NCI-H524 (cell line): Measurements from ENCODE around the gene USP4.
"Not testable (repeated sequence)": the region's sequence is repeated elsewhere in the genome, so short reads cannot be mapped to it uniquely, and the experiment has no call there.

Experiments
- DNase-seq, 2 experiments: peaks; one replicate each; lab custom pipeline; 2025; lab: John Stamatoyannopoulos, UW

Gene USP4

DNA sequence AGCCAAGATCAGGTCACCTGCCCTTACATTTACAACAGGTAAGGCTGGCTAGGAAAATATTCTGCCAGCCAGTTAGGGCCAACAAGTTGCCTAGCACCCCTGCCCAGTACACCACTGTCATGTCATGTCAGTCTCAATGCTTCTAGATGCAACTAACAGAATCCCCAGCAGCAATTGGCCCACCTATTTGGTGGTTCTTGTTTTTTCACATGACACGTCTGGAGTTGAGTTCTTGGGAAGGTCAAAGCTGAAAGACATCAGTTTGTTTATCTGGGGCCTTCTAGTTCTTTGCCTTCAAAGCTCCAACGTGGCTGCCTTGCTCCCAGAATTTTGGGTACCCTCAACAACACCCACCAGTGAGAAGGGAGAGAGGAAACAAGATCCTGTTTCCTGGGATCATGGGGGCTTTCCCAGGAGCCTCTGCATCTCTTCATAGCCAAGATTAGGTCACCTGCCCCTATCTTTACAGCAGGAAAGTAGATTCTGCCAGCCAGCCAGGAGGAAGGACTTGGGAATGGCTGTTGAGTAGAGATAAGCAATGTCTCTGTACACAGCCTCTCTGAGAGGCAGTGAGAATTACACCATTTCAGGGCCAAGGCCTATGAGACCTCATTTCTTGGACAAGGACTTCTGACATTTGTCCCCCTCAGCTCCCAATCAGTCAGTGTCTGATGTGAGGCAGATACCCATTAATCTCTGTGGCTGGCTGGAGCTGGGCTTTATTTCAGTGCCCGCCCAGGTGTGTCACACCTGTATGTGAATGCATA is 9.7 kb upstream of the USP4 start:
- no peak for DNase-seq

DNA sequence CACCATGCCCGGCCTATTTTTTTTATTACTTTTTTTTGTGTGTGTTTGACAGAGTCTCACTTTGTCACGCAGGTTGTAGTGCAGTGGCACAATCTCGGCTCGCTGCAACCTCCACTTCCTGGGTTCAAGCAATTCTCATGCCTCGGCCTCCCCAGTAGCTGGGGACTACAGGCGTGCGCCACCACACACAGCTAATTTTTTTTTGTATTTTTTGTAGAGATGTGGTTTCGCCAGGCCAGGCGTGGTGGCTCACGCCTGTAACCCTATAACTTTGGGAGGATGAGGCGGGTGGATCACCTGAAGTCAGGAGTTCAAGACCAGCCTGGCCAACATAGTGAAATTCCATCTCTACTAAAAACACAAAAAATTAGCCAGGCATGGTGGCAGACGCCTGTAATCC is 8.5 kb upstream of the USP4 start:
- not testable (repeated sequence) for DNase-seq

DNA sequence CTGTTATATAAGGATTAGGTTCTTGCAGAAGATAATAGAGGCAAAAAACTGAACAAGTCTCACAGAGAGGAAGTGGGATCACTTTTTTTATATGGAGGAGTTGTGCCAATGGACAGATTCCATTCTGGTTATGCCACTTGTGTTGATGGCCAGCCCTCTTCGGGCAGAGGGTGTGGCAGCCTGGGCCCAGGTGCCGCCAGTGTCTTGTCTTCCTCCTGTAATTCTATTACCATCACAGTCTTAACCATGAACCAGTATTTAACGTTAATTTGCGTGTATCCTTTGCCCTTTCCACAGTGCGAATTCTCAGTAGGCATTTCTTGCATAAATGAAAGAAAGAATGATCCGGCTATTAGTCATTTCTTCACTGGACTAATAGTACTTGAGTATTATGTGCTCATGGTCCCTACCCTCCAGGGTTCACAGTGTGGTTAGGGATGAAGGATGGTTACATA is 7.0 kb upstream of the USP4 start:
- no peak for DNase-seq

DNA sequence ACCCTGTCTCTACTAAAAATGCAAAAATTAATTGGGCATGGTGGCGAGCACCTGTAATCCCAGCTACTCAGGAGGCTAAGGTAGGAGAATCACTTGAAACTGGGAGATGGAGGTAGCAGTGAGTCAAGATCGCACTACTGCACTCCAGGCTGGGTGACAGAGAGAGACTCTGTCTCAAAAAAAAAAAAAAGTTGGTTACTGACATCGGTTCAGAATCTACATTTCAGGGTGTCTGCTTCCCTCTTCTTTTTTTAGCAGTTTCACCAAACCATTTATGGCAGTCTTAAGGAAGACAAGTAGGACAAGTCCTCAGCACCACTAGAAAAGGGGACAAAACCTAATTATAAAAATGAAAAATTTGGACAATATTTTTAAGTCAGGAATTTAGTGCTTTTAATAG is 3.3 kb upstream of the USP4 start:
- DNase-seq, result no peak

DNA sequence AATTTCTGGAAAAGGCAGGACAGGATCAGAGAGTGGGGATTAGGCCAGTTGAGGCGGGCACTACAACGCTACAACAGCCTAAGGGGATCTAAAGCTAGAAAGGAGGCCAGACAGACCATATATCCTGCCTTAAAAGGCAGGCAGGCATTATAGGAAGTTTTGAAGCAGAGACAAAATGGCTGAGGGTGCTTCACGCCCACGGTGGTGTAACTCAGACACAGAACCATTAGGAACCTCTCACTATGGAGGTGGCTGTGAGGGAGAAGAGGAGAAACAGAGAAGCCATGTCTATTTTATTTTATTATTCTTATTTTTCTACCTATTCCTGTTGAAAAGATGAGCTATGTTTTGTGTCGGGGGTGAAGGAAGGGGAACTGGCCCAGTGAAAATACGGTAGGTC is 2.1 kb upstream of the USP4 start:
- DNase-seq, result no peak

DNA sequence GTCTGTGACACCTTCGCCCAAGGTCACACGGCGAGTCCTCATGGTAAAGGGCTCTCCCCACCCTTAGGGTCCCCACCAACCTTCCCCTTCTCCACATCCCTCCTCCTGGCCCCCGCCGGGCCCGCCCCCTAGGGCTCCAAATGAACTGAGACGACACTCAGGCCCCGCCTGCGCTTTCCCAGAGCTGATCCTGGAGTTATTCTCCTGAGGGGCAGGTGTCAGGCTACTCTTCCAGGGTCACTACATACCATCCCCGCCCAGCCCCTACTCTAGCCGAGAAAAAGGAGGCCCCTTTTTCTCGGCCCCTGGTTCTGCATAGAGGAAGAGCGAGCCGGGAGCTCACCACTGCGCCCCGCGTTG is 292 bp downstream of the USP4 start:
- peak in 1 of 2 experiments; percentile 54 for DNase-seq

DNA sequence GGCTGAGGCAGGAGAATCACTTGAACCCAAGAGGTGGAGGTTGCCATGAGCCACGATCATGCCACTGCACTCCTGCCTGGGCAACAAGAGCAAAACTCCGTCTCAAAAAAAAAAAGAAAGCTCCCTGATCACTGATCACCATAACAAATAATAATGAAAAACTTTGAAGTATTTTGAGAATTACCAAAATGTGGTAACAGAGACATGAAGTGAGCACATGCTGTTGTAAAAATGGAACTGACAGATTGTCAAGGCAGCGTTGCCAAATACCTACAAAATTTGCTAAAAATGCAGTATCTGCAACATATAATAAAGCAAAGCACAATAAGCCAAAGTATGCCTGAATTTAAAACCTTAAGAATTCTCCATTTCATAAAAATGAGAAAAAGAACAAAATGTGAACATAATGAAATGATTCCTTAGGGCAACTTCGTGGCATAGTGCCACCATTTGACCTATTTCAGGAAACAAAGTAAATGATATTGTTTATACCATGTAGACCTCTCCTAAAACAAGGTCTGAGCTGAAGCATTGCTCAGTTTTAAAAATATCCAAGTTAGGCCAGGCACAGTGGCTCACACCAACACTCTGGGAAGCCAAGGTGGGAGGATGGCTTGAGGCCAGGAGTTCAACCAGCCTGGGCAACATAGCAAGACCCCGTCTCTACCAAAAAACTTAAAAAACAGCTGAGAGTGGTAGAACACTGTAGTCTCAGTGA is 5.8 kb downstream of the USP4 start:
- DNase-seq, result no peak

DNA sequence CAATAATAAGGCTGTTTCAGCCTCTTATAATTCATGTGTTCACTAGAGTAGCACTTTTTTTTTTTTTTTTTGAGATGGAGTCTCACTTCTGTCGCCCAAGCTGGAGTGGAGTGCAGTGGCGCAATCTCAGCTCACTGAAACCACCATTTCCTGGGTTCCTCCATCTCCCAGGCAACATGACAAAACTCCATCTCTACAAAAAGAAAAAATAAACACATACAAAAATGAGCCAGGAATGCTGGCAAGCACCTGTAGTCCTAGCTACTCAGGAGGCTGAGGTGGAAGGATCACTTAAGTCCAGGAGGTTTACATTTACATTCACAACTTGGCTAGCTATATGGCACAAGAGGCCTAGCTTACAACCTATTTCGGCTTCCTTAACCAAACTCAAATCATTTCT is 6.8 kb downstream of the USP4 start:
- no peak for DNase-seq

DNA sequence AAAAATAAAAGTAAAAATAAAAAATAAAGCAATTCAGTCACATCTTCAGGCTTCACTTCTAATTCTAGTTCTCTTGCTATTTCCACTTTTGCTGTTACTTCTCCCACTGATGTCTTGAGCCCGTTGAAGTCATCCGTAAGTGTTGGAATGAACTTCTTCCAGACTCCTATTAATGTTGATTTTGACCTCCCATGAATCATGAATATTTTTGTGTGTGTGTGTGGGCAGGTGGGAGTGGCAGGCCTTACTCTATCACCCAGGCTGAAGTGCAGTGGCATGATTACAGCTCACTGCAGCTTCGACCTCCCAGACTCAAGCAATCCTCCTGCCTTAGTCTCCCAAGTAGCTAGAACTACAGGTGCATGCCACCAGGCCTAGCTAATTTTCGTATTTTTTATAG is 10.7 kb downstream of the USP4 start:
- DNase-seq, result no peak

DNA sequence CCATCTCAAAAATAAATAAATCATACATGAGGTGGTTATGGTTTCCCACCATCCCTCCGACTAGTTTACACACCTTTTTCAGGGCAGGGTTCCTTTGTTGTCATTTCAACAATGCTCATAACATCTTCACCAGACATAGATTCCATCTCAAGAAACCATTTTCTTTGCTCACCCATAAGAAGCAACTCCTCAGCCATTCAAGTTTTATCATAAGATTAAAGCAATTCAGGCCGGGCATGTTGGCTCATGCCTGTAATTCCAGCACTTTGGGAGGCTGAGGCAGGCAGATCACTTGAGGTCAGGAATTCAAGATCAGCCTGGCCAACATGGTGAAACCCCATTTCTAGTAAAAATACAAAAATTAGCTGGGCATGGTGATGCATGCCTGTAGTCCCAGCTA is 11.5 kb downstream of the USP4 start:
- not testable (repeated sequence) for DNase-seq

DNA sequence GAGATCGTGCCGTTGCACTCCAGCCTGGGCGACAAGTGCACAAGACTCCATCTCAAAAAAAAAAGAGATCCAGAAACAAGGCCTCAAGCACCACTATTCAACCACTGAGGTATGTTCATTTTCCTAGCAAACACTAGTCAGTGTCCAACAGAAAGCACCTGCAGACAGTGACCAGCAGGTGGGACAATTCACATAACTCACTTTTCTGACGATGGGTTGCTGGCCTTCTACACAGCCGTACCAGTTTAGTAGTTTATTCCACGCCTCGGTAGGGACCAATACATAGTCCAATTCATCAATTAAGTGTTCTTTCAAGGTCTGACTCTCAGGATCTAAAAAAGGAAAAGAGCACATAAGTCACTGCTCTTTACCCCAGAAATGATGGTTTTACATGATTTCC is 12.4 kb downstream of the USP4 start:
- DNase-seq, result no peak

DNA sequence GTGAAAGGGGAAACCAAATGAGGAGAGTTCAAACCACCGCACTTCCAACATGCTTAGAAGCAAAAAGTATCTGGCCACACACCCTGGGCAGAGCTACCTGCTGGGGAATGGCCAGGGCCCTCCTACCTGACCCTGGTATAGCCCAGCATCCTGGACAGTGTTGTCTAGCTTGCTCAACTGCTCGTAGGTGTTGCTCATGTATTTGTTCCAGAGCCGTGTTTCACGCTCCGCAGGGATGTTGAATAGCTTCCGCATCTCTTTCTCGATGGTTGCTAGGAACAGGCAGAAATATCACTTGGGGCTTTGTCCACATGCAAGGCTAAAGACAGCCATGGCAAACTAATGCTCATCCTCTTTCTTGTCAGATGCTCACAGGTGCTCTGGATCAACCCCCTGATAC is 15.1 kb downstream of the USP4 start:
- DNase-seq, result no peak

DNA sequence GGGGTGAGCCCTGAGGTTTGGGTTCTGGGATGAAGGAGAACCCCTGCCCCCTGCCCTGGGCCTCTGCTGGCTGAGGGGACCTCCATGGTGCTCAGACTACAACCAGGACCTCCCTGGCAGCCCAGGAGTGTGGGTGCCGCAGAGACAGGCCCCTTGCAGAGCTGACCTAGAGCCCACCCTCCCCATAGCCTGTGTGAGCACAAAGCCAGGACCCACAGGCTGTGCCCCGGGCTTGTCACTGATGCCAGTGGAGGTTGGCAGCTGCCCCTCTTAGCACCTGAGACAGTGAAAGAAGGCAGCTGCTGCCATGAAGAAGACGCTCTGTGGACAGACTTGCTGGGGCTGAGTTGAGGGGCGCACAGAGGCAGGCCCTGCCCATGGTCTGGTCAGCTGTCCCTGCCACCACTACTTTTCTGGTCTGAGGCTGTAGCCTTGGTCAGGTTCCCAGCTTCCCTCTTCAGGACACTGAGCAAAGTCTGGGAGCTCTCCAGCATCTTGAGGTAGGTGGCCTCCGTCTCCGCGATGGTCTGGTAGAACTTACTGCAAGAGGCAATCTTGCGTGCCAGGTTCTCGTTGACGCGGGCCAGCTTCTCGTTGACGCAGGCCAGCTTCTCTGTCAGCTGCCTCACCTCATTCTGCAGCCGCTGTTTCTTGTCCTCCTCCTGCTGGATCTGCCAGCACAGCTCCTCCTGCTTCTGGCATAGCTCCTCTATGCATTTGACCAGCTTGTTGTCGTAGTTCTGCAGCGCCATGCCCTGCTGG is 23.0 kb downstream of the USP4 start:
- DNase-seq, result no peak

DNA sequence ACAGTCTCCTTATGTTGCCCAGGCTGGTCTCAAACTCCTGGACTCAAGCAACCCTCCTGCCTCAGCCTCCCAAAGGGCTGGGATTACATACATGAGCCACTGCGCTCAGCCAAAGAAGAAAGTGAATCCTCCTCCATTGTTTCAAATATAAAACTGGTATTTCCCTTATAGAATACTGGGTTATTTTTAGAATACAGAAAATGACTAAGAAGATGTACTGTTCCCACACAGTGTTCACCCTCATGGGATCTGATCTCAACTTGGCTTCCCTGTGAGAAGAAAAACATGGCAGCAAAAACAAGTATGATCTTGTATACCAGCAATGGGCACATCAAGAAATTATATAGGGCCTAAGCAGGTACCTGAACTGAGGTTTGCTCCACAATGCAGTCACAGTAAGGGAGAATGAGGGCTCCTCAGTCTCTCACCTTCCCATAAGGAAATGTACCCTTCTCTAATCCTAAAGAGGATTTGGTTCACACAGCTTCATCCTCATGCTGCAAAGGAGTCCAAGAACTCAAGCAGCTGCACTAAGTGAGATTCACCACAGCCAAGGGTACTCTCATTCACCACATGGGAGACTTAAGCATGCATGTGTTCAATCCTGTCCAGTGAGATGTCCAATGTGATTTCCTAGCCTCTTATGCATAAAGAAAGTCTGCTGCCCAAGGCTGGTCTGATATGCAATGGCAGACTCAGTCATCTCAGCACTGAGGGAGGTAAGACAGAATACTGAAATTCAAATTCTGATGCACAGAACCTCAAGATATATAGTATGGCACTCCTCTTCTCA is 25.8 kb downstream of the USP4 start:
- DNase-seq, result no peak

DNA sequence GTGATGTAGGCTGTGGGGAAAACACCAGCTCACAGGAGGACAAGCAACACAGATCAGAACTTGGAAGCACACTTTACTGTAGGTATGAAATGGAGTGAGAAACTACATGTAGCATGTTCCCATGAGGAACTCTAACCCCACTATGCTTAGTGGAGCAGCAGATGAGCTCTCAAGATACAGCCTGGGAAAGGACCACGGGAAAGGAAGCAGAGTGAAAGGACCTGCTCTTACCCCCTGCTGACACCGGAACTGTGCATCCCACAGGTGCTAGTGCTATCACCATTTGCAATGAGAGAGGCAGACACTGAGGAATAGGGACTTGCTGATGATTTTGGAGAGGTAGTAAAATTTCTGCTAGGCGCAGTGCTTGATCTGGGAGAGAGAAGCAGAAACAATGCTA is 28.6 kb downstream of the USP4 start:
- DNase-seq, result no peak

DNA sequence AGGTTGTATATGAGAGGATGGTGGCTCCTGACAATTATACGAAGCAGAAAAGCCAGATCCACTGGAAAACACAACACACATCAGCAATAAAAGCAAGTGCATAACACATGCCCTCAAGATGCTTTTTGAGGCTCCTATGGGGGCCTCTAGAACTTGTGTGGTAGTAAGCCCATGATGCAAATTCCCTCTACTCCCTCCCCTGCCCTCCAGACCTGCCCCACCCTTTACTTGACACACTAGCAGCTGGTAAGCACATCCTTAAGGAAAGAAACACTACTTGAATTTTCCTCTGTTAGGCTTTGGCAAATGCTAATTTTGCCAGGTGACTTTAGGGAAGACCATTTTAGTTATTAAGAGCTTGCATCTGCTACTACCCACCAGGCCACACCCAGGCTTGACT is 29.2 kb downstream of the USP4 start:
- no peak for DNase-seq

DNA sequence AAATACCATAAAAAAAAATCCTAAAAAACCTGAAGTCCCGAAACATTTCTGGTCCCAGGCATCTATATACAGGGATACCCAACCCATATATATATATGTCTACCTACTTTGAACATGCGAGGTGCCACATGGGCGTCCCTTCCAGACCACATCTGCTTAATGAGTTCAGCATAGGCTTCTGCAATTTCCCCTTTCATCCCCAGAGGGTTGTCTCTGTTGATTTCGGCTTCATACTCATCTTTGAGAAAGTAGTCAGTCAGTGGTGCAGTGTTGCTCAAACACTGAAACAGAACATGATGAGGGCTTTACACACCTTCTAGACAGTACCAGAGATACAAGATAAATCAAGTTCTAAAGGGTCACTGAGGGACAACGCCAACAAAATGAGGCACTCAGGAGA is 34.2 kb downstream of the USP4 start:
- no peak for DNase-seq

DNA sequence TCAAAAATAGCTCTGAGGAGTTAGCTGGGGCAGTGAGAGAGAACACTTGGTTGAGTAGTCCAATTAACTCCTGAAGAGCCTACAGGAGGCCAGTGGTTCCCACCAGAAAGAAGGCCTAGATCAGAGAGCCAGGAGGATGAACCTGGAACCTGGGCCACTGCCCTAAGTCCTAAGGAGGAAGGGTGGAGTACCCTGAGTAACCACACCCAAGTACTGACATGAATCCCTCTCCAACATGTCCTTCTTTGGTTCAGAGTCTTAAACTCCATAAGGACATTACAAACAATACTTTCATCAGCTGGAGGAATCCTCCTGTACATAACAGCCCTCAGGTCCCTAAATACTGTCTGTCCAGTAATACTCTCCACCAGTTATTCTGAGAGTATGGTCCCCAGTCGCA is 37.2 kb downstream of the USP4 start:
- no peak for DNase-seq

DNA sequence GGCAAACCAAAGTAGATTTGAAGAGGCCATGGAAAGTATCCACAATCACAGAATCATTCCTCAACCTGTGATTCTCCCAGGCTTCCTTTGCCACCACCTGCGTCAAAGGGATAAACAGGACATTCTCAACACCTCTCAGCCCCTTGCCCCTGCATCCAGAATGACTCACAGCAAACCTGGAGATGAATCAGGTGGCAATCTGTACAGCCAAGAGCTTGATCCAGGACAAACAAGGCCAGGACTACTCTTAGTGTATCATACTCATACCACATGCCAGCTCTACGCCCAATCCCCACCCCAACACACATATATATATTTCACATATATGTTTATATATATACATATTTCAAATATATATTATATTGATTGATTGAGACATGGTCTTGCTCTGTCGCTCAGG is 39.3 kb downstream of the USP4 start:
- DNase-seq, result no peak

DNA sequence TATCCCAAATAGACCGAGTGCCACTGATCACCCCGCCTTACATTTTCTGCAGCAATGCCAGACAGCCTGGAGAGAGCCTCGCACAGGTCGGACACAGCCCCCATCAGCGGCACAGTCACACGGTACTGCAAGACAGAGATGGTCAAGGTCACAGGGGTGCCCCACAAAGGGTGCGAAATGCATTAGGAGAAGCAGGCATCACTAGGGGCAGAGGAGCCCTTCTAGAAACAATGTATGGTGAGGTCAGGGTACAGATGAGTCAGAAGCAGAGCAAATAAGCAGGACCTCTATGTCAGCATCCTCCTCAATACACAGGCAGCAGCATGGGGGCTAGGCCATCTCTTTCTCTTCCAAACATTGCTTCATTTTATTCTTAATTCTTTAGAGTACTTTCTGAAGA is 41.3 kb downstream of the USP4 start:
- no peak for DNase-seq

DNA sequence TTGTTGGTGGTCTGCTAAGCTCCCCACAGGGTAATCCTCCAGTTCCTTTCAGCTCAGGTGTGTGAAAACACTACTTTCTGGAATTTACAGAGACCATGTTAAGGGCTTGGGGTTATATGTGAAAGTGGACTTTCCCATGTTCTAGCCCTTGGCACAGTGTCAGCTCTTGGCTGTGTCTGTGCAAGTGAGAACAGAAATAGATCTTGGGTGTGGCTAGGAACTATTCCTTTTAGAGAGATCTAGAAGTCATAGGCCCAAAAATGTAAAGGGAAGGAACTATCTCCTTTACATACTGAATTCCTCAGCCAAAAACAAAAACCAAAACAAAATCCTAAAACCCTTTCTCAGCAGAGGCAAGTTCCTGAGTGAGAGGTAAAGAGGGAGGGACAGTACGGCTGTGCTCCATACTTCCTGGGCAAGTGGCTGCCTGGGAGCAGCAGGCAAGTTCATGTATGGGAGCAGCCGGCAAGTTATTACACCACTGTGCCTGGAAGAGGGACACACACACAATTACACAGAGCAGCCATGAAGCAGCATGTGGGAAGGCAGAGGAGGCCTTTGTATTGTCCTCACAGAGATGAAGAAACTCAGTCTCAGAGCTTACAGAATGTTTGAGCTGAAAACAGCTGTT is 43.0 kb downstream of the USP4 start:
- DNase-seq, result no peak
